KOPT-K1 (cell line): Measurements from ENCODE around the gene ARL6IP4.
A peak's percentile ranks its signal among the peaks of the same experiment; 100 is the strongest.
"Not testable (repeated sequence)": the region's sequence is repeated elsewhere in the genome, so short reads cannot be mapped to it uniquely, and the experiment has no call there.

Experiments used
- H3K27ac ChIP-seq: fragments of 200-600 bp; sonication (generic); 2 replicates; pipeline ENCODE4 v1.5.1; 2016; ENCODE audit warnings: antibody characterized with exemption, mild to moderate bottlenecking, low read depth, low read length; ENCODE audit not compliant: poor library complexity, severe bottlenecking
- H3K36me3 ChIP-seq: fragments of 200-600 bp; sonication (generic); 2 replicates; pipeline ENCODE4 v1.5.1; 2017; ENCODE audit warnings: antibody characterized with exemption, mild to moderate bottlenecking, low read length, moderate library complexity; ENCODE audit not compliant: insufficient read depth
- H3K9me3 ChIP-seq: fragments of 200-600 bp; sonication (generic); 2 replicates; pipeline ENCODE4 v1.5.1; 2017; ENCODE audit warnings: antibody characterized with exemption, low read length, mild to moderate bottlenecking; ENCODE audit not compliant: insufficient read depth, poor library complexity, severe bottlenecking

The ARL6IP4 gene

DNA sequence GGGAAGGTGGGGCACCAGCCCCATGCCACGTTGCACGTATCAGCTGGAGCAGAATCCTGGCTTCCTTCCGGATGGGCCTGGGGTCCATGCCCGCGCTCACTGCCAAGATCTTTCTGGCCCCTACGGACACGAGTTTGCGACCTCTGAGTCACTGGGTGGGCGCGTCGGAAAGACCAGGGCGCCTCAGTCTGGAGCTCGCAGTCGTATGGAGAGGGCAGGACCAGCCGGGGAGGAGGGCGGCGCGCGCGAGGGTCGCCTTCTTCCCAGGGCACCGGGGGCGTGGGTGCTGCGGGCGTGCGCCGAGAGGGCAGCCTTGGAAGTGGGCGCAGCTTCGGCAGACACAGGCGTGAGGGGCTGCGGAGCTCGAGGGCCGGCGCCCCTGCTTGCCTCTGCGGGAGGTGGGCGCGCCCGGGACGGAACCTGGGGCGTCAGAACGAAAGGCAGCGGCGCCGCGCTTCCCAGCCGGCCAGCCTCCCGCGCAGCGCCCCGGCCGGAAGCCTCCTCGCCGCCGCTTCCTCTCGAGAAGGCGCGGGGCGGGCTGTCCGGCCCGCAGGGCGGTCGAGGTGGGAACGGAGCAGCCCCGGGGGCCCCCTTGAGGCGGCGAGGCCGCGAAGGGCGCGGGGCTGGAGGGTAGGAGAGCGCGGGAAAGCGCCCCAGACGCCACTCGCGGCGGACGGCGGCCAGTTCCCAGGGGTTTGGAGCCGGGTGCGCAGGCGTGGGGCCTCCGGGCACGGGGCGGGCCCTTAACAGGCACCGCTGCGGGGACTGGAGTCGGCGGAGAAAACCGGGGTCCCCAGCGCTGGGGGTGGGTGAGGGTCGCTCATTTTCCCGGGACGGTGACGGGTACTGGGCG is at the start of gene ARL6IP4:
Gene ARL6IP4, plus strand, starts transcription at position 499 of the 853 bp plus-strand sequence. CDS start 459 bp downstream, outside the sequence.
- Histone ChIP-seq H3K27ac (peak within 1 kb of the TSS; percentile 90), H3K36me3 (peaks cover 65% of the 10 kb centered on the region), H3K9me3 (no peaks in the 10 kb centered on the region)

DNA sequence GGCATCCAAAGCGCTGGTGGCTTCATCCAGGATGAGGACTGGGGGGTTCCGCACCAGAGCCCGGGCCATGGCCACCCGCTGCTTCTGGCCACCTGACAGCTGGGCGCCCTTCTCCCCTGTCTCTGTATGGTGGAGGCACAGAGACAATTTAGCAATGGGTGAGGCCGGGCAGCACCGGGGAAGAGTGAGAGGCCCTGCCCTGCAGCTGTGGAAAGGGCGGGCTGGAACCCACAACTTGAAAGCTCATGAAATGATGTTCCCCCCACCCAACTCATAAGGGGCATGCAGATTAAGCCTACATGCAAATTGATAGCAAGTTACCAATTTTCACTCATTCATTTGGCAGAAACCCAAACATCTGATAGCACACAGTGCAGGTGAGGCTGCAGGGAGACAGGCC is 48.3 kb upstream of the ARL6IP4 start:
- Histone ChIP-seq H3K36me3 (no peaks in the 10 kb centered on the region), H3K9me3 (no peaks in the 10 kb centered on the region), H3K27ac (no peak overlapping the region)

DNA sequence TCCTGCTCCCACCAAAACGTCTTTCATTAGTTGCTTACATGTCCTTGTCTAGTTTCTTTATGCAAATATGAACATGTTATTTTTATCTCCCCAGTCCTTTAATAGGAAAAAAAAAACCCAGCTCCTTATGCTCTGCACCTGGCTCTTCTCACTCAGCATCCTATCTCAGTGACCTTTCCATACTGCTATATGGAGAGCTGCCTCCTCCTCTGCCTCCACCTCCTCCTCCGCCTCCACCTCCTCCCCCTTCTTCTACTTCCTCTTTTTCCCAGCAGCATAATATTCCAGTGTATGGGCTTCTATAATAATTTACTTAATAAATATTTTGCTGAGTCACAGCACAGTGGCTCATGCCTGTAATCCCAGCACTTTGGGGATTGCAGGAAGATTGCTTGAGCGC is 45.8 kb upstream of the ARL6IP4 start:
- H3K36me3 ChIP-seq, result no peaks in the 10 kb centered on the region
- no peak overlapping the region for H3K27ac ChIP-seq

DNA sequence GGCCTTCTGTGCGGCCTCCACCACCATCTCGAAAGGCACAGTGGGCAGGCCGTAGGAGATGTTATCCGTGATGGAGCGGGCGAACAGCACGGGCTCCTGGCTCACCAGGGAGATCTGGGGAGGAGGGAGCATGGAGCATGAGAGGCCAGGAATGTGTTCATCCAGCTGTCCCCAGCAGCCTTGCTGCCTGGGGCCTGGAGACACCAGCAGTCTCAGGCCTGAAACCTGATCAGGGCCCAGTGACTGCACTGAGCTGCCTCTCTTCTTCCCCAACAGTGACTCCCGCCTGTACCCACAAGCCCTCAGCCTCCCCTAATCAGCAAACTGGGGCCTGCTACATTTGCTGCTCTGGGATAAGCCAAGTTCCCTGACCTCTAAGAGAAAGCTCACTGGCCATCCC is 45.2 kb upstream of the ARL6IP4 start:
- Histone ChIP-seq H3K9me3 (no peaks in the 10 kb centered on the region), H3K36me3 (no peaks in the 10 kb centered on the region), H3K27ac (no peak overlapping the region)

More for the DNA sequence above, 45.8 kb upstream of the ARL6IP4 start:
- no peaks in the 10 kb centered on the region for H3K9me3 ChIP-seq

DNA sequence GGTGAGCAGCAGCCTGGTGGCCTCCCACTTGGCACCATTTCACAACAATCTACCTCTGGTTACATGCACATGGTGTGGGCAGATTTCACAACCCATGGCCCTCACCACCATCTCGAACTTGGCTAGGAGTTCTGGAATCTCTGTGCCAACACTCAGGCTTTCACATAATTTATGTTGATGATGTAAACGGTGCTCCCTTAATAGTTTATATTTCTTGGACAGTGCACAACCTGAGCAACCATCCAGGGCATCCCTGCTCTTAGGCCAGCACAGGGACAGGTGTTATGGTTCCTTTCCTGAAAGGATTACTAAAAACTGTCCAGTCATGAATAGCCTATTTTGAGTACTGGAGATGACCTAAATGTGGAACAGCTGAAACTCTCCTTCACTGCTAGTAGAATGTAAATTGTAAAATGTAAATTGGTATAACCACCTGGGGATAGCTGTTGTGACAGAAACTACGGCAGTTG is 42.8 kb upstream of the ARL6IP4 start:
- H3K36me3 ChIP-seq, result no peaks in the 10 kb centered on the region
- no peak overlapping the region for H3K27ac ChIP-seq
- H3K9me3 ChIP-seq, result no peaks in the 10 kb centered on the region

DNA sequence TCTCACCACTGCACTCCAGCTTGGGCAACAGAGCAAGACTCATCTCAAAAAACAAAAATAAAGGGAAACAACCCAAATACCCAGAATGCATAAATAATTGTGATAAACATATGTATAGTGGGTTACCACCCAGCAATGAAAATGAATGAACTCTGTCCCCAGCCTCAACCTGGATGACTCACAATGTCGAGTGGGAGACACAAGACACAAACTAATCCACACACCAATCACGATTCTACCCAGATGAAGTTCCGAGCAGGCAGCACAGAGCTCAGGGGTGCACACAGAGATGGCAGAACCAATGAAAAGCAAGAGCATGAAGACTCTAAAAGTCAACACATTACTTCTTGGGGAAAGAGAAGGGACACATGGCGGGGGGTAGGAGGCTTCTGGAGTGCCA is 41.4 kb upstream of the ARL6IP4 start:
- no peaks in the 10 kb centered on the region for H3K36me3 ChIP-seq
- no peaks in the 10 kb centered on the region for H3K9me3 ChIP-seq
- no peak overlapping the region for H3K27ac ChIP-seq

DNA sequence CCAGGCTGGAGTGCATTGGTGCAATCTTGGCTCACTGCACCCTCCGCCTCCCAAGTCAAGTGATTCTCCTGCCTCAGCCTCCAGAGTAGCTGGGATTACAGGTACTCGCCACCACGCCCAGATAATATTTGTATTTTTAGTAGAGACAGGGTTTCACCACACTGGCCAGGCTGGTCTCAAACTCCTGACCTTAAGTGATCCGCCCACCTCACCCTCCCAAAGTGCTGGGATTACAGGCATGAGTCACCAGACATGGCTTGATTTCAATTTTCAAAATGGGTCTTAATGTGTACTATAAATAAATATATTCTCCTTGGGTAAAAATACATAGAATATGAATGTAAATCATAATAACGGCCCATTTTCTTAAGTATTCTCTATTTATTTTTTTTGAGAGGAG is 39.1 kb upstream of the ARL6IP4 start:
- not testable (repeated sequence) for H3K9me3 ChIP-seq, H3K27ac ChIP-seq, H3K36me3 ChIP-seq

DNA sequence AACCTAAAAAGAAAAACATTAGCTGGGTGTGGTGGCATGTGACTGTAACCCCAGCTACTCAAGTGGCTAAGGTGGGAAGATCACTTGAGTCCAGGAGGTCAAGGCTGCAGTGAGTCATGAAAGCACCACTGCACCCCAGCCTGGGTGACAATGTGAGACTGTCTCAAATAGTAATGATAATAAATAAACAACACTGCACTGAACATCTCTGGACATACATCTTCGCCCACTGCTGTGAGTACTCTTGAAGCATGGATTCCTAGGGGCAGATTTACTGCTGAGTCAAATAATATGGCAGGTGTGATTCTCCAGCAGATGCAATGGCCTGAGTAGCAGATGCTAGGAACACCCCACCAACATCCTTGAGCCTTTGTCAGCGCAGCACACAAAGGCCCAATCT is 37.8 kb upstream of the ARL6IP4 start:
- no peak overlapping the region for H3K27ac ChIP-seq
- no peaks in the 10 kb centered on the region for H3K36me3 ChIP-seq
- H3K9me3 ChIP-seq, result no peaks in the 10 kb centered on the region

DNA sequence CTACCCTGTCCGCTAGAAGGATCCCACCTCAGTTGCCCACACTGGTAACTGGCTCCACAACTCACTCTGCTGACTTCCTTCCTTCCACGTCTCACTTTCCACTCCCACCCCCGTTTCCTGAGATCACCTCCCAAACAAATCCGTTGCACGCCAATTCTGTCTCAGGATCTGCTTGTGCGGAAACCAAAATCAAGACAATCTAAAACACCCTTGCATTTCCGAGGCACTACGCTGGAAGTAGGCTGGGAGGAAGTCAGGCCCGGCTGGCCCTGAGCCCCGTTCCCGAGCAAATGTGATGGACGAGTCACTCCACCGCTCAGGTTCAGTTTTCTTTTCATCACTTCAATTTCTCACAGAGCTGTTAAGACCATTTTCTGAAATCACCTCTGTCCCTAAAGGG is 37.3 kb upstream of the ARL6IP4 start:
- no peaks in the 10 kb centered on the region for H3K9me3 ChIP-seq
- H3K27ac ChIP-seq, result no peak overlapping the region
- H3K36me3 ChIP-seq, result no peaks in the 10 kb centered on the region

DNA sequence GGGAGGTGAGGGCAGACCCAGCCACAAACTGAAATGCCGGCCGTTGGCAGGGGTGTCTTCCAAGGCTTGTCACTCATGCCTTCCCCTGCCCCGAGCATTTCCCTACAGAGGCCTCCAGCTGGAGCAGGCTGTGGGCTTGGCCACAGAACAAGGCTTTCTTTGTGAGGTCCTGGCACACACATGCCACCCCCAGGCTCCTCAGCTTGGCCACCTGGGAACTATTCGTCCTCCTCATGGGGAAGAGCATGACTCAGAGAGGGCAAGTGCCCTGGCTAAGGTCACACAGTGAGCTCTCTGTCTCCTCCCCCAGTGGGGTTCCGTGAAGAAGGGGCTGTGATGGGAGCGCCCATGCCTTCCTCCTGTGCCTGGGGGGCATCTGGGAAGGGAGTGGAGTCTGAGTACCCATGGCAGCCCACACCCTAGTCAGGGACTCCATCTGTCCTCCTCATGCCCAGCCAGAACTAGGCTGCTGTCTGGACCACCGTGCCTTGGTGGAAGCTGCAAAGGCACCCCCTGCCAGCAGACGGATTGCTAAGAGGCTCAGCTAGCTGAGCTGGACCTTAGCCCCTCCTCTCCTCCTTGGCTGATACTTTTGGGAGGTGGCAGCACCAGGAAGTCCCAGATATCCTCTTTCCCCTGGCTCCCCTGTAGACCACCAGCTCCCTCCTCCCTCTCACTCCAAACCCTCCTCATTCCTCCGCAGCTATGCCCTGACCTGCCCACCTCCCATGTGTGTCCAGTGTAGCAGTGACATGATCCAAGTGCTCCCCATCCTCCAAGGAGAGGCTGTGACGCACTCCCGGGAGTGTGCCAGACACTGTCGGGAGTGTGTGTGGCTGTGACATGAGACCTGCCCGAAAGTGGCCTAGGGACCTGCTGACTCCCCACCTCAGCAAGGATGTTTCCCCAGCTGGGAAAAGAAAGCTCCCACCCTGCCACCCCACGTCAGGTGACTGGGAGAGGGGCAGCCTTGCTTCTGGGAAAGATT is 35.6 kb upstream of the ARL6IP4 start:
- no peak overlapping the region for H3K27ac ChIP-seq
- H3K9me3 ChIP-seq, result no peaks in the 10 kb centered on the region
- H3K36me3 ChIP-seq, result no peaks in the 10 kb centered on the region

DNA sequence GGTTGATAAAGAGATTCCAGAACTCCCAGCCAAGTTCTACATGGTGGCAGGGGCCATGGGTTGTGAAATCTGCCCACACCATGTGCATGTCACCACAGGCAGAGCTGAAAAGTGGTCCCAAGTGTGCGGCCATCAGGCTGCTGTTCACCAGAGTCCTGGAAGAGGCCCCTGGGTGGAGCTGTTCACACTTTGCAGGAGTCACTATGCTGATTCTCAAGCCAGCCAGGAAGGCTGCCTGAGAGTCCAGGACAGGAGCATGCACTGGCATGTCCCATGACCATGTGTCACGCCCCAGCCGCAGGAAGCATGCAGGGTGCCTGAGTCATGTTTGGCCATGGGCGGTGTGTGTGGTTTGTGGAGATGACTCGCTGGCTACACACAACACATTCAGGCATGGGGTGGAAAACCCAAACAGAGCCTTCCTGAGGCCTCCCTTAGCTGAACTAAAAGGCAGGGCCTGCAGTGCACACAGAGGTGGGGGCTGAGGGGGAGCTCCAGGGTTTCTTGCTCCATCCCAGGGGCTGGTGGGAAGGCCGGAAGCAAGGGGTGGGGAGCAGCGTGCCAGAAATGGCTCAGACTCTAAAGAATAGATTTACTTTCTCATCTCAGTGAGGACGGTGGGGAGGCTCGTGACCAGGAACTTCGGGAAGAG is 33.7 kb upstream of the ARL6IP4 start:
- H3K9me3 ChIP-seq, result no peaks in the 10 kb centered on the region
- H3K27ac ChIP-seq, result no peak overlapping the region
- no peaks in the 10 kb centered on the region for H3K36me3 ChIP-seq

DNA sequence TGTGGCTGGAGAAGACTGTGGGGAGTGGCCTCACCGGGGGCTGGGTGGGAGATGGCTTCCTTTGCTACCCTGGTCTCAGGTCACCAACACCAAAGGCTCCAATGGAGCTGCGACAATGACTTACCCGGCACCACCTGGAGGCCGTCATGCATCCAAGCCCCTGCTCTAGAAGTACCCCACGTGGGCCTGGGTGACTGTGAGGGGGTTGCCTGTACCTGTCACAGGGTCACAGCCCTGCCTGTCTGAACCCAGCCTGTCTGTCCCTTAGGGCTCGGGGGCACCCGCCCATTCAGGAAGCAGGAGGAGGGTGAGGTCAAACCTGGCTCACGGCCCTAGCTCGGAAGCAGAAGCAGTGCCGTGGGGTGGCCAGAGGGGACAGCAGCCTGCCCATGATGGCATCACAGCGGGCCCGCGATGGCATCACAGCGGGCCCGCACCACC is 33.1 kb upstream of the ARL6IP4 start:
- Histone ChIP-seq H3K9me3 (no peaks in the 10 kb centered on the region), H3K27ac (no peak overlapping the region), H3K36me3 (no peaks in the 10 kb centered on the region)

DNA sequence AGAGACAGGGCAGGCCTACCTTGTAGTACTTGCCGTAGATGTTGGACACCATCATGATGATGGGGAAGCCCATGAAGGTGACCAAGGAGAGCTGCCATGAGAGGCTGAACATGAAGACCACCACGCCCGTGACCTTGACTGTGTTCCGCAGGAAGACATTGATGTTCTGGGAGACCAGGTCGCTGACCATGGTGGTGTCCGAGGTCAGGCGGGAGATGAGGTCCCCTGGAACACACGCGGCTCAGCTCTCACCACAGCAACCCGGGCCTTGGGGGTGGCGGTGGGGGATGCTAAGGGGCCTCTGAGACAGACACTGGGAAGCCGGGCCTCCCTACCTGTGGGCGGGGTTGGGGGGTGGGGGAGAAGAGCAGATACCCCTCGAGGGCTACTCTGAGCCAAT is 31.9 kb upstream of the ARL6IP4 start:
- Histone ChIP-seq H3K9me3 (no peaks in the 10 kb centered on the region), H3K36me3 (no peaks in the 10 kb centered on the region), H3K27ac (no peak overlapping the region)

DNA sequence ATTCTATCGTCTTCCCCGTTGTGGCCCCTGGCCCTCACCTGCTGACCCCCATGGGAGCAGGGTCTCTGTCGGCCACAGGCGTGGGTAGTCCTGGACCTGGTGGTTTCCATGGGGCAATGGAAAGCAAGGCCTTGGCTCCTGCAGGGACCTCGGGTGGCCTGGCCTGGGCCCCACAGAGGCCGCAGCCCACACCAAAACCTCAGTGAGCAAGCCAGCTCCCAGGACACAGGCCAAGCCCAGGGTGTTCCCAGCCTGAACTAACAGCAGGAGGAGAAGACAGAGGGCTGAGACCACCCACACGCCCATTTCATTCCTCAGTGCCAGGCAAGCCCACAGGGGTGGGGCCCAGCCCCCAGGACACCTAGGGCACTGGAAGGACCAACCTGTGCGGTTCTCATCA is 31.1 kb upstream of the ARL6IP4 start:
- no peaks in the 10 kb centered on the region for H3K9me3 ChIP-seq
- H3K27ac ChIP-seq, result no peak overlapping the region
- H3K36me3 ChIP-seq, result no peaks in the 10 kb centered on the region
